WTC11 (cell line): Measurements from ENCODE around the gene MYOM1. TPM values are rescaled to one million over a fixed set of nuclear protein-coding genes. Genes with fewer than 3 reads are reported as not detected.
"Not testable (repeated sequence)": the region's sequence is repeated elsewhere in the genome, so short reads cannot be mapped to it uniquely, and the experiment has no call there.

ENCODE experiments used
- ATAC-seq: fragments of 200-7000 bp; cut with Tn5 transposase; 2 replicates; pipeline ENCODE4 v1.10.0; 2021; ENCODE audit warnings: mild to moderate bottlenecking, moderate library complexity
- CTCF ChIA-PET: fragments of 300-600 bp; sonication (Branson Sonifier 250); formaldehyde crosslinking; loops from one replicate; lab custom pipeline; 2021; ENCODE audit warnings: antibody characterized with exemption; lab: Charles Lee
- POLR2A ChIA-PET: fragments of 350-600 bp; sonication (Branson Sonifier 250); formaldehyde crosslinking; loops from one replicate; lab custom pipeline; 2021; ENCODE audit warnings: antibody characterized with exemption; lab: Charles Lee
- DNase-seq: peaks from one replicate; pipeline ENCODE4 v3.0.0; 2021; ENCODE audit warnings: low spot score
- H3K27ac Mint-ChIP-seq: 2 replicates; pipeline ENCODE4 v1.8.0; 2021; ENCODE audit warnings: mixed read lengths
- H3K27me3 Mint-ChIP-seq: 2 replicates; pipeline ENCODE4 v1.8.0; 2021; ENCODE audit warnings: low read depth, mild to moderate bottlenecking, moderate library complexity, mixed read lengths
- H3K36me3 Mint-ChIP-seq: 2 replicates; pipeline ENCODE4 v1.8.0; 2021; ENCODE audit warnings: mixed read lengths
- H3K4me1 Mint-ChIP-seq: 2 replicates; pipeline ENCODE4 v1.8.0; 2022; ENCODE audit warnings: mixed read lengths
- H3K4me3 Mint-ChIP-seq: 2 replicates; pipeline ENCODE4 v1.8.0; 2021; ENCODE audit warnings: mild to moderate bottlenecking, moderate library complexity, mixed read lengths
- H3K9me3 Mint-ChIP-seq: 2 replicates; pipeline ENCODE4 v1.8.0; 2021; ENCODE audit warnings: mixed read lengths
- ATF1 ChIP-seq: sonication (generic); formaldehyde crosslinking; IDR thresholded peaks from 2 replicates; pipeline ENCODE4 v1.8.1; 2023; ENCODE audit warnings: mild to moderate bottlenecking, moderate library complexity, missing genetic modification reagents
- ATF3 ChIP-seq: sonication (generic); formaldehyde crosslinking; conservative IDR thresholded peaks from 2 replicates; pipeline ENCODE4 v1.8.1; 2022; ENCODE audit warnings: mild to moderate bottlenecking, missing genetic modification reagents
- HMGXB4 ChIP-seq: sonication (generic); formaldehyde crosslinking; IDR thresholded peaks from 2 replicates; pipeline ENCODE4 v1.8.1; 2023; ENCODE audit warnings: mild to moderate bottlenecking, moderate library complexity, missing genetic modification reagents
- KAT7 ChIP-seq: sonication (generic); formaldehyde crosslinking; IDR thresholded peaks from 2 replicates; pipeline ENCODE4 v1.8.1; 2023; ENCODE audit warnings: missing genetic modification reagents, mild to moderate bottlenecking, borderline replicate concordance
- NFATC4 ChIP-seq: fragments of 250-450 bp; sonication (Bioruptor Pico); IDR thresholded peaks from 2 replicates; pipeline ENCODE4 v1.9.0; 2021; ENCODE audit warnings: mild to moderate bottlenecking
- OVOL2 ChIP-seq: fragments of 250-450 bp; sonication (Bioruptor Pico); IDR thresholded peaks from 2 replicates; pipeline ENCODE4 v1.9.0; 2021; ENCODE audit warnings: mild to moderate bottlenecking, borderline replicate concordance
- PRDM15 ChIP-seq: sonication (generic); formaldehyde crosslinking; IDR thresholded peaks from 2 replicates; pipeline ENCODE4 v1.8.0; 2022; ENCODE audit warnings: missing genetic modification reagents
- PRRX2 ChIP-seq: fragments of 250-450 bp; sonication (Bioruptor Pico); IDR thresholded peaks from 2 replicates; pipeline ENCODE4 v1.8.0; 2021; ENCODE audit warnings: mild to moderate bottlenecking
- SMAD4 ChIP-seq: sonication (generic); formaldehyde crosslinking; IDR thresholded peaks from 2 replicates; pipeline ENCODE4 v1.8.0; 2022; ENCODE audit warnings: mild to moderate bottlenecking, missing genetic modification reagents
- SOX15 ChIP-seq: fragments of 250-450 bp; sonication (Bioruptor Pico); IDR thresholded peaks from 2 replicates; pipeline ENCODE4 v1.9.0; 2021; ENCODE audit warnings: mild to moderate bottlenecking
- TEAD4 ChIP-seq: sonication (generic); formaldehyde crosslinking; IDR thresholded peaks from 2 replicates; pipeline ENCODE4 v1.8.0; 2022; ENCODE audit warnings: mild to moderate bottlenecking, missing genetic modification reagents
- ZMAT4 ChIP-seq: fragments of 250-450 bp; sonication (Bioruptor Pico); IDR thresholded peaks from 2 replicates; pipeline ENCODE4 v1.9.0; 2021; ENCODE audit warnings: mild to moderate bottlenecking
- ZNF219 ChIP-seq: sonication (generic); formaldehyde crosslinking; IDR thresholded peaks from 2 replicates; pipeline ENCODE4 v1.8.0; 2023; ENCODE audit warnings: missing genetic modification reagents, mild to moderate bottlenecking, borderline replicate concordance
- total RNA-seq: library from RNA; stranded (reverse); gene quantifications from 3 replicates; pipeline ENCODE4 v1.2.3, GENCODE V29; 2021

The MYOM1 gene
- total RNA-seq, 1 experiment from 2014 or later: 0.35 TPM

GRCh38 chr18:3074087-3074486 lies 145.7 kb downstream of the MYOM1 start (continued):
- no peak for TF ChIP-seq PRDM15
- no peak for TF ChIP-seq OVOL2
- TF ChIP-seq ATF1 (CRISPR knock-in tag): no peak
- no peak for TF ChIP-seq ZMAT4 (CRISPR knock-in tag)
- no peak for TF ChIP-seq ZNF219 (CRISPR knock-in tag)
- no peak for TF ChIP-seq TEAD4 (CRISPR knock-in tag)

- DNase-seq, POLR2A ChIA-PET, H3K9me3 Mint-ChIP-seq, H3K36me3 Mint-ChIP-seq, H3K4me3 Mint-ChIP-seq, H3K27me3 Mint-ChIP-seq, ATAC-seq, H3K27ac Mint-ChIP-seq: not testable (repeated sequence)
- CTCF ChIA-PET: interaction anchor here (1.0 to 2.4 kb wide), 3 partner anchors 10 to 172 kb away, joined by 4 to 25 read pairs (median 6); no protein-coding TSS in a partner anchor
- peaks cover 30% of the 10 kb centered on the region for H3K4me1 Mint-ChIP-seq
These were observed 146.4 kb downstream of the MYOM1 start for GRCh38 chr18:3073353-3073752.

GRCh38 chr18:3071676-3072075 lies 148.1 kb downstream of the MYOM1 start:
- TF ChIP-seq HMGXB4 (CRISPR knock-in tag): no peak
- TF ChIP-seq KAT7 (CRISPR knock-in tag): no peak
- TF ChIP-seq ZMAT4 (CRISPR knock-in tag): no peak
- no peak for TF ChIP-seq SMAD4 (CRISPR knock-in tag)
- no peak for TF ChIP-seq ATF1 (CRISPR knock-in tag)
- no peak for TF ChIP-seq NFATC4 (CRISPR knock-in tag)
- TF ChIP-seq SOX15: no peak
- no peak for TF ChIP-seq PRRX2 (CRISPR knock-in tag)
- no peak for TF ChIP-seq PRDM15
- no peak for TF ChIP-seq ATF3 (CRISPR knock-in tag)
- Mint-ChIP-seq H3K4me3 (no peak overlapping the region), H3K9me3 (no peaks in the 10 kb centered on the region), H3K4me1 (peaks cover 30% of the 10 kb centered on the region), H3K27me3 (no peaks in the 10 kb centered on the region), H3K27ac (no peak overlapping the region), H3K36me3 (no peaks in the 10 kb centered on the region)
- no peak for ATAC-seq
- no peak for DNase-seq
- POLR2A ChIA-PET: no interaction called here
- CTCF ChIA-PET: interaction anchor here (0.7 to 2.0 kb wide), 2 partner anchors 8 to 60 kb away, joined by 3 to 14 read pairs; no protein-coding TSS in a partner anchor
